NOMO-1 treated with dmso at 0.1 percent for 144 hours (cell line): ENCODE data around the gene URM1.
"Not testable (repeated sequence)": the region's sequence is repeated elsewhere in the genome, so short reads cannot be mapped to it uniquely, and the experiment has no call there.

ENCODE experiments used
- DNase-seq: peaks from one replicate; lab custom pipeline; 2025; ENCODE audit not compliant: unreplicated experiment; lab: John Stamatoyannopoulos, UW

URM1 gene

GRCh38 chr9:128370752-128371629, at the start of gene URM1:
Gene URM1 (plus strand): TSS chr9:128371374. CDS start chr9:128371381, 7 bp downstream.
- peak; percentile 96 for DNase-seq

- DNase-seq, result no peak
Measured at GRCh38 chr9:128321879-128322403, 49.2 kb upstream of the URM1 start.

GRCh38 chr9:128322404-128323211, 48.6 kb upstream of the URM1 start, which contains the start of the genes COQ4 and TRUB2:
Gene COQ4 (plus strand): TSS chr9:128322839. CDS start chr9:128322859, 20 bp downstream.
Gene TRUB2 (minus strand): TSS chr9:128322447. CDS start chr9:128322408, 39 bp downstream.
- DNase-seq, result peak; percentile 93

- DNase-seq, result no peak
Measured at GRCh38 chr9:128323212-128323730, 47.9 kb upstream of the URM1 start.

GRCh38 chr9:128323791-128324190, 47.4 kb upstream of the URM1 start:
- no peak for DNase-seq

GRCh38 chr9:128324401-128324800, 46.8 kb upstream of the URM1 start:
- DNase-seq, result no peak

GRCh38 chr9:128325629-128326028, 45.5 kb upstream of the URM1 start:
- DNase-seq, result no peak

GRCh38 chr9:128333451-128333869, 37.7 kb upstream of the URM1 start:
- DNase-seq, result no peak

- DNase-seq, result no peak
Measured at GRCh38 chr9:128335161-128335560, 36.0 kb upstream of the URM1 start.

GRCh38 chr9:128335914-128336313, 35.3 kb upstream of the URM1 start:
- no peak for DNase-seq

- no peak for DNase-seq
Measured at GRCh38 chr9:128337936-128338335, 33.2 kb upstream of the URM1 start.

GRCh38 chr9:128338852-128339614, 32.1 kb upstream of the URM1 start:
- not testable (repeated sequence) for DNase-seq

GRCh38 chr9:128339761-128340690, 31.1 kb upstream of the URM1 start, which contains the start of gene SLC27A4:
Gene SLC27A4 (plus strand): TSS chr9:128340527. CDS start chr9:128343133, 2,606 bp downstream.
- peak; percentile 73 for DNase-seq

- no peak for DNase-seq
Measured at GRCh38 chr9:128340691-128341434, 30.3 kb upstream of the URM1 start.

GRCh38 chr9:128341435-128341849, 29.7 kb upstream of the URM1 start:
- DNase-seq, result peak; percentile 66

- DNase-seq, result no peak
Measured at GRCh38 chr9:128342971-128343680, 28.0 kb upstream of the URM1 start.

- no peak for DNase-seq
Measured at GRCh38 chr9:128343855-128344254, 27.3 kb upstream of the URM1 start.
